Midbrain (tissue), 1 donor: Measurements from ENCODE around the gene LINGO4.
A peak's percentile ranks its signal among the peaks of the same experiment; 100 is the strongest.

Source experiments
- DNase-seq: peaks from one replicate; lab custom pipeline; 2025; lab: John Stamatoyannopoulos, UW

The LINGO4 gene

GRCh38 chr1:151814971-151815545 is 9.8 kb upstream of the LINGO4 start:
- DNase-seq = no peak

- no peak for DNase-seq
These were observed 9.2 kb upstream of the LINGO4 start for GRCh38 chr1:151814426-151814825.

GRCh38 chr1:151813271-151813977 is 8.2 kb upstream of the LINGO4 start:
- DNase-seq = no peak

- DNase-seq = no peak
These were observed 6.0 kb upstream of the LINGO4 start for GRCh38 chr1:151811181-151811580.

GRCh38 chr1:151809985-151810556 is 4.9 kb upstream of the LINGO4 start:
- no peak for DNase-seq

- DNase-seq = peak; percentile 29
These were observed 4.2 kb upstream of the LINGO4 start for GRCh38 chr1:151809290-151809984.

GRCh38 chr1:151807766-151808165 is 2.5 kb upstream of the LINGO4 start:
- no peak for DNase-seq

GRCh38 chr1:151807131-151807530 is 1.9 kb upstream of the LINGO4 start:
- no peak for DNase-seq

GRCh38 chr1:151806170-151806569 is 951 bp upstream of the LINGO4 start:
- no peak for DNase-seq

- no peak for DNase-seq
These were observed 1.3 kb downstream of the LINGO4 start for GRCh38 chr1:151803915-151804314.

- DNase-seq = no peak
These were observed 2.1 kb downstream of the LINGO4 start for GRCh38 chr1:151803164-151803563.

GRCh38 chr1:151802372-151802771 is 2.8 kb downstream of the LINGO4 start:
- no peak for DNase-seq

- DNase-seq = no peak
These were observed 3.4 kb downstream of the LINGO4 start for GRCh38 chr1:151801846-151802245.

- no peak for DNase-seq
These were observed 3.9 kb downstream of the LINGO4 start for GRCh38 chr1:151801310-151801820.

GRCh38 chr1:151800830-151801229 is 4.4 kb downstream of the LINGO4 start:
- DNase-seq = no peak

GRCh38 chr1:151799179-151800022 is 5.8 kb downstream of the LINGO4 start:
- no peak for DNase-seq

GRCh38 chr1:151798571-151798970 is 6.6 kb downstream of the LINGO4 start:
- no peak for DNase-seq

- no peak for DNase-seq
These were observed 14.1 kb downstream of the LINGO4 start for GRCh38 chr1:151790940-151791651.

GRCh38 chr1:151790071-151790939 is 14.9 kb downstream of the LINGO4 start, which contains the start of gene TDRKH:
TDRKH (minus strand) TSS chr1:151790500; CDS start chr1:151783022, 7,478 bp downstream.
- peak; percentile 99 for DNase-seq

- DNase-seq = no peak
These were observed 17.5 kb downstream of the LINGO4 start for GRCh38 chr1:151787689-151788088.
